WTC11 (cell line): ENCODE measurements around the gene AQP11. TPM values are rescaled to one million over a fixed set of nuclear protein-coding genes. Genes with fewer than 3 reads are reported as not detected.

Source experiments
- ATAC-seq: fragments of 200-7000 bp; cut with Tn5 transposase; 2 replicates; pipeline ENCODE4 v1.10.0; 2021; ENCODE audit warnings: mild to moderate bottlenecking, moderate library complexity
- CTCF ChIA-PET: fragments of 300-600 bp; sonication (Branson Sonifier 250); formaldehyde crosslinking; loops from one replicate; lab custom pipeline; 2021; ENCODE audit warnings: antibody characterized with exemption; lab: Charles Lee
- POLR2A ChIA-PET: fragments of 350-600 bp; sonication (Branson Sonifier 250); formaldehyde crosslinking; loops from one replicate; lab custom pipeline; 2021; ENCODE audit warnings: antibody characterized with exemption; lab: Charles Lee
- DNase-seq: peaks from one replicate; pipeline ENCODE4 v3.0.0; 2021; ENCODE audit warnings: low spot score
- H3K27ac Mint-ChIP-seq: 2 replicates; pipeline ENCODE4 v1.8.0; 2021; ENCODE audit warnings: mixed read lengths
- H3K27me3 Mint-ChIP-seq: 2 replicates; pipeline ENCODE4 v1.8.0; 2021; ENCODE audit warnings: low read depth, mild to moderate bottlenecking, moderate library complexity, mixed read lengths
- H3K36me3 Mint-ChIP-seq: 2 replicates; pipeline ENCODE4 v1.8.0; 2021; ENCODE audit warnings: mixed read lengths
- H3K4me1 Mint-ChIP-seq: 2 replicates; pipeline ENCODE4 v1.8.0; 2022; ENCODE audit warnings: mixed read lengths
- H3K4me3 Mint-ChIP-seq: 2 replicates; pipeline ENCODE4 v1.8.0; 2021; ENCODE audit warnings: mild to moderate bottlenecking, moderate library complexity, mixed read lengths
- H3K9me3 Mint-ChIP-seq: 2 replicates; pipeline ENCODE4 v1.8.0; 2021; ENCODE audit warnings: mixed read lengths
- AFF4 ChIP-seq: sonication (generic); formaldehyde crosslinking; IDR thresholded peaks from 2 replicates; pipeline ENCODE4 v1.8.1; 2023; ENCODE audit warnings: mild to moderate bottlenecking, missing genetic modification reagents, borderline replicate concordance
- CDX4 ChIP-seq: fragments of 250-450 bp; sonication (Bioruptor Pico); IDR thresholded peaks from 2 replicates; pipeline ENCODE4 v1.9.0; 2021; ENCODE audit warnings: moderate library complexity, mild to moderate bottlenecking, inconsistent platforms, borderline replicate concordance
- CREM ChIP-seq: sonication (generic); formaldehyde crosslinking; IDR thresholded peaks from 2 replicates; pipeline ENCODE4 v1.8.1; 2022; ENCODE audit warnings: mild to moderate bottlenecking, missing genetic modification reagents, moderate library complexity
- ELF4 ChIP-seq: sonication (generic); formaldehyde crosslinking; IDR thresholded peaks from 2 replicates; pipeline ENCODE4 v1.8.1; 2022; ENCODE audit warnings: low read depth, mild to moderate bottlenecking, moderate library complexity, missing genetic modification reagents
- ETV6 ChIP-seq: sonication (generic); formaldehyde crosslinking; IDR thresholded peaks from 2 replicates; pipeline ENCODE4 v1.8.1; 2022; ENCODE audit warnings: mild to moderate bottlenecking, missing genetic modification reagents
- JUN ChIP-seq: sonication (generic); formaldehyde crosslinking; IDR thresholded peaks from 2 replicates; pipeline ENCODE4 v1.8.0; 2023; ENCODE audit warnings: mild to moderate bottlenecking, missing genetic modification reagents
- KAT7 ChIP-seq: sonication (generic); formaldehyde crosslinking; IDR thresholded peaks from 2 replicates; pipeline ENCODE4 v1.8.1; 2023; ENCODE audit warnings: missing genetic modification reagents, mild to moderate bottlenecking, borderline replicate concordance
- MAX ChIP-seq: sonication (generic); formaldehyde crosslinking; IDR thresholded peaks from 2 replicates; pipeline ENCODE4 v1.8.0; 2022; ENCODE audit warnings: mild to moderate bottlenecking, missing genetic modification reagents
- NFYB ChIP-seq: sonication (generic); formaldehyde crosslinking; conservative IDR thresholded peaks from 2 replicates; pipeline ENCODE4 v1.8.0; 2022; ENCODE audit warnings: low read depth, missing genetic modification reagents
- PRDM15 ChIP-seq: sonication (generic); formaldehyde crosslinking; IDR thresholded peaks from 2 replicates; pipeline ENCODE4 v1.8.0; 2022; ENCODE audit warnings: missing genetic modification reagents
- RELA ChIP-seq: sonication (generic); formaldehyde crosslinking; IDR thresholded peaks from 2 replicates; pipeline ENCODE4 v1.8.1; 2022; ENCODE audit warnings: missing genetic modification reagents, mild to moderate bottlenecking, borderline replicate concordance
- SMAD4 ChIP-seq: sonication (generic); formaldehyde crosslinking; IDR thresholded peaks from 2 replicates; pipeline ENCODE4 v1.8.0; 2022; ENCODE audit warnings: mild to moderate bottlenecking, missing genetic modification reagents
- STAT6 ChIP-seq: sonication (generic); formaldehyde crosslinking; conservative IDR thresholded peaks from 2 replicates; pipeline ENCODE4 v1.8.1; 2023; ENCODE audit warnings: mild to moderate bottlenecking, low read depth, missing genetic modification reagents, moderate library complexity
- TEAD1 ChIP-seq: sonication (generic); formaldehyde crosslinking; IDR thresholded peaks from 2 replicates; pipeline ENCODE4 v1.8.0; 2022; ENCODE audit warnings: mild to moderate bottlenecking, missing genetic modification reagents
- ZBTB21 ChIP-seq: sonication (generic); formaldehyde crosslinking; IDR thresholded peaks from 2 replicates; pipeline ENCODE4 v1.8.1; 2023; ENCODE audit warnings: mild to moderate bottlenecking, missing genetic modification reagents, borderline replicate concordance
- ZMAT4 ChIP-seq: fragments of 250-450 bp; sonication (Bioruptor Pico); IDR thresholded peaks from 2 replicates; pipeline ENCODE4 v1.9.0; 2021; ENCODE audit warnings: mild to moderate bottlenecking
- ZNF232 ChIP-seq: sonication (generic); formaldehyde crosslinking; IDR thresholded peaks from 2 replicates; pipeline ENCODE4 v1.8.0; 2022; ENCODE audit warnings: mild to moderate bottlenecking, missing genetic modification reagents
- ZNF263 ChIP-seq: sonication (generic); formaldehyde crosslinking; IDR thresholded peaks from 2 replicates; pipeline ENCODE4 v1.8.1; 2022; ENCODE audit warnings: low read depth, mild to moderate bottlenecking, moderate library complexity, missing genetic modification reagents
- ZNF416 ChIP-seq: fragments of 250-450 bp; sonication (Bioruptor Pico); IDR thresholded peaks from 2 replicates; pipeline ENCODE4 v1.9.0; 2021; ENCODE audit warnings: mild to moderate bottlenecking, inconsistent platforms
- total RNA-seq: library from RNA; stranded (reverse); gene quantifications from 3 replicates; pipeline ENCODE4 v1.2.3, GENCODE V29; 2021

AQP11 gene
- total RNA-seq, 1 experiment from 2014 or later, result 1.2 TPM

- ATAC-seq (no peak), DNase-seq (no peak)
- no peaks in the 10 kb centered on the region for H3K4me1 Mint-ChIP-seq
- ChIA-PET POLR2A (interaction anchor here (0.6 kb wide), 1 partner anchor 54 kb away, joined by 5 read pairs; no protein-coding TSS in a partner anchor), CTCF (interaction anchor here (0.6 kb wide), 1 partner anchor 211 kb away, joined by 3 read pairs; no protein-coding TSS in a partner anchor)
- H3K27me3 Mint-ChIP-seq, result no peaks in the 10 kb centered on the region
- H3K4me3 Mint-ChIP-seq, result no peak overlapping the region
- no peak overlapping the region for H3K27ac Mint-ChIP-seq
- H3K36me3 Mint-ChIP-seq, result no peaks in the 10 kb centered on the region
- H3K9me3 Mint-ChIP-seq, result no peaks in the 10 kb centered on the region; the same call in 1 of the 2 replicates
- TF ChIP-seq ELF4 (no peak), JUN (CRISPR knock-in tag) (no peak), RELA (no peak), PRDM15 (CRISPR knock-in tag) (no peak), ETV6 (CRISPR knock-in tag) (no peak), CREM (CRISPR knock-in tag) (no peak), STAT6 (CRISPR knock-in tag) (no peak), ZMAT4 (CRISPR knock-in tag) (no peak), AFF4 (CRISPR knock-in tag) (no peak), TEAD1 (CRISPR knock-in tag) (no peak), ZNF263 (CRISPR knock-in tag) (no peak), ZBTB21 (CRISPR knock-in tag) (no peak), ZNF416 (CRISPR knock-in tag) (no peak)
Observed at GRCh38 chr11:77654770-77655434, 65.1 kb downstream of the AQP11 start.

GRCh38 chr11:77656362-77656761 is 66.6 kb downstream of the AQP11 start:
- ChIA-PET CTCF (no interaction called here), POLR2A (no interaction called here)
- TF ChIP-seq SMAD4 (CRISPR knock-in tag) (no peak), CDX4 (CRISPR knock-in tag) (no peak), MAX (CRISPR knock-in tag) (no peak), NFYB (peak; percentile 70), KAT7 (no peak), ZNF232 (no peak)
- Mint-ChIP-seq H3K4me1 (no peaks in the 10 kb centered on the region), H3K27ac (no peak overlapping the region), H3K9me3 (no peaks in the 10 kb centered on the region; the same call in 1 of the 2 replicates), H3K36me3 (no peaks in the 10 kb centered on the region), H3K27me3 (no peaks in the 10 kb centered on the region), H3K4me3 (no peak overlapping the region)
- DNase-seq (no peak), ATAC-seq (peak; percentile 84)
